HCT116 (cell line): ENCODE data around the gene TEPSIN.

ENCODE experiments used
- ATF3 ChIP-seq: IDR thresholded peaks from 2 replicates; pipeline ENCODE4 v1.6.1; 2012
- CEBPB ChIP-seq: IDR thresholded peaks from 2 replicates; pipeline ENCODE4 v1.6.1; 2012; ENCODE audit warnings: low read depth
- CTCF ChIP-seq, 3 experiments: fragments of 200-600 bp in 1 of 3; sonication (generic) in 1 of 3; IDR thresholded peaks in 2 of 3; conservative IDR thresholded peaks in 1 of 3; 2 replicates each; pipeline ENCODE4 v1.5.1; 2012 to 2017; ENCODE audit warnings: low read depth in 2 of 3, low read length in 2 of 3, antibody characterized with exemption in 1 of 3, borderline replicate concordance in 1 of 3, control low read depth in 1 of 3, mild to moderate bottlenecking in 1 of 3, mixed read lengths in 1 of 3, mixed run types in 1 of 3, moderate library complexity in 1 of 3; ENCODE audit not compliant: insufficient read depth in 1 of 3
- EZH2 ChIP-seq: fragments of 200-600 bp; sonication (generic); IDR thresholded peaks from 2 replicates; pipeline ENCODE4 v1.6.1; 2017; ENCODE audit warnings: antibody characterized with exemption, mixed run types
- EZH2phosphoT487 ChIP-seq: fragments of 200-600 bp; IDR thresholded peaks from 2 replicates; pipeline ENCODE4 v1.6.1; 2018; ENCODE audit warnings: antibody characterized with exemption, borderline replicate concordance
- MAX ChIP-seq: IDR thresholded peaks from 2 replicates; pipeline ENCODE4 v1.6.1; 2012
- POLR2A ChIP-seq: IDR thresholded peaks from 2 replicates; pipeline ENCODE4 v1.7.0; 2011; ENCODE audit warnings: borderline replicate concordance; ENCODE audit not compliant: insufficient read depth, insufficient read length; ENCODE audit errors: extremely low read depth
- POLR2AphosphoS5 ChIP-seq: IDR thresholded peaks from 2 replicates; pipeline ENCODE4 v1.6.1; 2011; ENCODE audit warnings: mild to moderate bottlenecking, low read depth, low read length, moderate library complexity
- REST ChIP-seq: IDR thresholded peaks from 2 replicates; pipeline ENCODE4 v1.6.1; 2012; ENCODE audit warnings: low read depth
- SIN3A ChIP-seq: IDR thresholded peaks from 2 replicates; pipeline ENCODE4 v1.6.1; 2012; ENCODE audit warnings: low read depth
- SRF ChIP-seq: IDR thresholded peaks from 2 replicates; pipeline ENCODE4 v1.6.1; 2012; ENCODE audit warnings: low read depth
- TCF7L2 ChIP-seq: IDR thresholded peaks from 2 replicates; pipeline ENCODE4 v1.7.0; 2011; ENCODE audit warnings: borderline replicate concordance, inconsistent platforms; ENCODE audit not compliant: insufficient read depth, insufficient read length; ENCODE audit errors: extremely low read depth
- ZBTB33 ChIP-seq: IDR thresholded peaks from 2 replicates; pipeline ENCODE4 v1.6.1; 2011; ENCODE audit warnings: mild to moderate bottlenecking, low read length, moderate library complexity; ENCODE audit not compliant: insufficient replicate concordance; ENCODE audit errors: extremely low read depth
- ZNF274 ChIP-seq: fragments of 200-500 bp; sonication (Bioruptor generic); IDR thresholded peaks from 2 replicates; pipeline ENCODE4 v1.6.1; 2014; ENCODE audit warnings: mild to moderate bottlenecking, low read depth, low read length, inconsistent platforms

GRCh38 chr17:81206657-81207056 is 32.2 kb downstream of the TEPSIN start:
- no peak for TF ChIP-seq CTCF (IDR thresholded peaks at IDR 0.05 in 2 of 3, conservative IDR thresholded peaks at IDR 0.05 in 1 of 3; ENCODE audit: borderline replicate concordance in 1 of 3, insufficient read depth in 1 of 3, low read depth in 2 of 3, low read length in 2 of 3)
- TF ChIP-seq EZH2phosphoT487, result no peak
- TF ChIP-seq REST, result no peak
- TF ChIP-seq ATF3, result no peak
- TF ChIP-seq EZH2, result no peak
- TF ChIP-seq ZNF274, result no peak
- TF ChIP-seq MAX, result no peak
- TF ChIP-seq POLR2AphosphoS5, result no peak
- no peak for TF ChIP-seq CEBPB
- TF ChIP-seq POLR2A, result no peak
- no peak for TF ChIP-seq TCF7L2
- no peak for TF ChIP-seq ZBTB33
- no peak for TF ChIP-seq SRF
- TF ChIP-seq SIN3A, result no peak
